Right ventricle myocardium inferior (tissue), 1 donor: ENCODE data around the gene INPP4A. TPM values are rescaled to one million over a fixed set of nuclear protein-coding genes. Genes with fewer than 3 reads are reported as not detected.
A peak's percentile ranks its signal among the peaks of the same experiment; 100 is the strongest.
"Not testable (repeated sequence)": the region's sequence is repeated elsewhere in the genome, so short reads cannot be mapped to it uniquely, and the experiment has no call there.

Source experiments
- ATAC-seq: fragments of 200-7000 bp; cut with Tn5 transposase; one replicate; pipeline ENCODE4 v1.9.1; 2020; ENCODE audit warnings: mild to moderate bottlenecking, moderate library complexity
- DNase-seq: peaks from one replicate; pipeline ENCODE4 v3.0.0; 2021; ENCODE audit errors: missing footprints
- intact Hi-C: fragments of 100-400 bp; cut with DNase I; formaldehyde crosslinking; loops from one replicate; pipeline ENCODE4 v1.11.0; 2022
- total RNA-seq: library from RNA; stranded (reverse); fragmentation: NEBNext Ultra II Directional; extraction: Animal tissue kit (Norgen Biotek cat#: 25700); gene quantifications from one replicate; pipeline ENCODE4 v1.2.1, GENCODE V29; 2021
- donor health status: DM: no; HTN: yes; CAD: no; lungs with severe emphysema.

INPP4A gene
- total RNA-seq, 1 donor from 2014 or later, result 14.7 TPM

DNA sequence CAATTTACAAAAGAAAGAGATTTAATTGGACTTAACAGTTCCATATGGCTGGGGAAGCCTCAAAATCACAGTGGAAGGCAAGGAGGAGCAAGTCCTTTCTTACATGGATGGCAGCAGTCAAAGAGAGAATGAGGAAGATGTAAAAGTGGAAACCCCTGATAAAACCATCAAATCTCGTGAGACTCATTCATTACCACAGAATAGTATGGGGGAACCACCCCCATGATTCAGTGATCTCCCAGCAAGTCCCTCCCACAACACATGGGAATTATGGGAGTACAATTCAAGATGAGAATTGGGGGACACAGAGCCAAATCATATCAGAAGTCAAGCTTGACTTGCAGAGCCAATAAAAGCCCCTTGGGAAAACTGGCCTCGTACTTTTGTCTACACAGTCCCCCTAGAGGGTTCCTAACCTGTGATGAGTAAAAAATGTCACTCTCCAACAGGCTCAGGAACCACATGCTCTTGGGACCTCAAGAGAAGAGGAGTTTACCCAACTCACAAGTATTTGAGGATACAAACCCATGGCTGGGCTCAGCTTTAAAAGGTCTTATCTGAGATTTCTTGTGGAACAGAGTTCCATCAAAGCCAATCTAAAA is 11.2 kb upstream of the INPP4A start:
- DNase-seq, result no peak
- ATAC-seq, result no peak
- intact Hi-C loops, result no loop called here

- intact Hi-C loops, result no loop called here
- DNase-seq (no peak), ATAC-seq (no peak)
These were observed 10.2 kb upstream of the INPP4A start for GRCh38 chr2:98434492-98434891.

DNA sequence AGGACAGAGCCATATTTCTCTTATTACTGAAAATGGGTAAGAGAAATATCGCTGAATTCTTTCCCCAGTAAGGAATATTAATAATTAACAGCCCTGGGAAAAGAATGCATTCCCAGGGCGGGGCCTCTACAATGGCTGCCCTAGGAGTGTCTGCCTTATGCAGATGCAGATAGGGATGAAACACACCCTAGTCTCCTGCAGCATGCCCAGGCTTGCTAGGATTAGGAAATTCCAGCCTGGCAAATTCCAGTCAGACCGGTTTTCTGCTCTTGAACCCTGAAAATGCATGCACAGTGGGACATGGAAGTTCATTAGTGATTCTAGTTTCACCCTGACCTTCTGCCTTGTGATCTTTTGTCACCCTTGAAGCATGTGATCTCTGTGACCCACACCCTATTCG is 9.0 kb upstream of the INPP4A start:
- intact Hi-C loops, DNase-seq, ATAC-seq: not testable (repeated sequence)

GRCh38 chr2:98436734-98437133 is 7.9 kb upstream of the INPP4A start:
- no peak for DNase-seq

DNA sequence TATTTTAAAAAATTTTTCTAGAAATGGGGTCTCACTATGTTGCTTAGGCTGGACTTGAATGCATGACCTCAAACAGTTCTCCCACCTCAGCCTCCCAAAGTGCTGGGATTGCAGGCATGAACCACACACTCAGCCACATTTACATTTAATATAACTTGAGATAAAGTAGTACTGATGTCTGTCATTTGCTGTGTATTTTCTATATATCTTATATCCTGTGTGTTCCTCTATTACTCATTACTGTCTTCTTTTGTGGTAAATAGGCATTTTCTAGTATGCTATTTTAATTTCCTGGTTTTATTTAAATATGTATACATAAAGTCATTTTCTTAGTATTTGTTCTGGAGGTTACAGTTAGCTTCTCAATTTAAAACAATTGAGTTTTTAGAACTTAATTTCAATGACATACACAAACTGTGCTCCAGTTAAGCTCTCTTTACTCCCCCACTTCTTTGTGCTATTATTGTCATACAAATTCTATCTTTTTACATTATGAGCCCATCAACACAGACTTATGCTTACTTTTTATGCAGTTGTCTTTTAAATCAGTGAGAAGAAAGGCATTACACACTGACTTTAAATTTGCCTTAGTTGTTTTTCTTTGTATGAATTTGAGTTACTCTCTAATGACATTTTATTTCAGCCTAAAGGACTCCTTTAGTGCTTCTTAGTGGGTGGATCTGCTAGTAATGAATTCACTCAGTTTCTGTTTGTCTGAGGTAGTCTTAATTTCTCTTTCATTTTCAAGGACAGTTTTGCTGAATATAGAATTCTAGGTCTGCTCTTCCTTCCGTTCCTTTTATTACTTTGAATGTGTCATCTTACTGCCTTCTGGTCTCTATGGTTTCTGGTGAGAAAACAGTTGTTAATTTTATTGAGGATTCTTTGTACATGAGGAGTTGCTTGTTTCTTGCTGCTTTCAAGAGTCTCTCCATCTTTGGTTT is 6.2 kb upstream of the INPP4A start:
- no peak for ATAC-seq
- intact Hi-C loops, result no loop called here

More at GRCh38 chr2:98436734-98437133, 7.9 kb upstream of the INPP4A start:
- intact Hi-C loops, result no loop called here
- peak; percentile 76 for ATAC-seq

GRCh38 chr2:98441706-98442450 is 2.8 kb upstream of the INPP4A start:
- no peak for ATAC-seq
- no peak for DNase-seq
- intact Hi-C loops, result loop anchor here (10.0 kb wide), 1 partner anchor 123 kb away; no protein-coding TSS in a partner anchor

More for the DNA sequence above, 6.2 kb upstream of the INPP4A start:
- no peak for DNase-seq

- intact Hi-C loops, result loop anchor here (10.0 kb wide), 1 partner anchor 122 kb away; no protein-coding TSS in a partner anchor
- DNase-seq (no peak), ATAC-seq (no peak)
These were observed 2.2 kb upstream of the INPP4A start for GRCh38 chr2:98442488-98442887.

GRCh38 chr2:98445177-98445682 is 572 bp downstream of the INPP4A start:
- DNase-seq (peak; percentile 66), ATAC-seq (peak; percentile 40)
- intact Hi-C loops, result loop anchor here (5.0 to 10.0 kb wide), 2 partner anchors 57 to 120 kb away; no protein-coding TSS in a partner anchor

DNA sequence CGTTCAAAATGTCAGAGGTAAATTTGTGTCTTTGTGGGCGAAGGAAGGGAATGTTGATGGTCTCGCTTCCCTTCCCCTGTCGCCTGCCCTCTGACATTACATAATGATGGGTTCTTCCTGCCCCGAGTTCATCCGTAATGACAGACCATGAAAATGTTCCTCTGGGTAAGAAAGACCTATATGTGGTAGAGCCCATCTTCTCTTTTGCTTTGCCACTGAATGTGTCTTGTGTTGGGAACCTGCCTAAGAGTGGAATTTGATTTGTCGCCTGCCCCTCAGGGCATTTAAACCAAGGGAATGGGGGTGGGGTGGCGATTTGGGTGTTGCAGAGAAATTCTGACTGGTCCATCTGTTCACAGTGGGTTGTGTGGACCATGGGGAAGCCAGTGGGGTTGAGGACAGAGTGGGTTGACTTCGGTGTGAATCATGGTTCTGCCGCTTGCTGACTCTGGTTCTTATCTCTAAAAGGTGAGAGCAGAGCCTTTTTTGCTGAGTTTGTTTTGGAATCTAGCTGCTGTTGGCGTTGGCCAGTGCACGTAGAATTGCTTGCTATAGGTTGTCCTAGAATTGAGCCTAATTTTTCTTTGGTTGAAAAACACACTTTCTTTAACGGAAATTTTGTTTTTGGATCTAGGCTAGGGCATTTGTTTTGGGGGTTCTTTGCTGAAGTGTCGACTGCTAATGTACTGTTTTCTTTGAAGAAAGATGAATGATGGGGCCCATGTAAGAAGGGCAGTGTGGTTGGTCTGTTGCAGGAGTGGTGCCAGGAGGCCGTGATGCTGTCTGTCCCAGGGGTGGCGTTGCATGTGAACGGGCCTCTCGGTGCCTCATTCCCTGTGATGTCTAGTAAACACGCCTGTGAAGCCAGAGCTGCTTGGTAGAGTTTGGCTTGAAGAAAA is 1.3 kb downstream of the INPP4A start:
- intact Hi-C loops, result loop anchor here (5.0 to 10.0 kb wide), 2 partner anchors 56 to 119 kb away; no protein-coding TSS in a partner anchor
- ATAC-seq, result no peak

GRCh38 chr2:98446850-98447249 is 2.2 kb downstream of the INPP4A start:
- ATAC-seq (no peak), DNase-seq (no peak)
- intact Hi-C loops, result loop anchor here (5.0 to 10.0 kb wide), 2 partner anchors 55 to 118 kb away; no protein-coding TSS in a partner anchor

More for the DNA sequence above, 1.3 kb downstream of the INPP4A start:
- no peak for DNase-seq

GRCh38 chr2:98448441-98449145 is 3.9 kb downstream of the INPP4A start:
- no peak for ATAC-seq
- DNase-seq, result no peak
- intact Hi-C loops, result loop anchor here (5.0 to 10.0 kb wide), 2 partner anchors 54 to 116 kb away; no protein-coding TSS in a partner anchor

DNA sequence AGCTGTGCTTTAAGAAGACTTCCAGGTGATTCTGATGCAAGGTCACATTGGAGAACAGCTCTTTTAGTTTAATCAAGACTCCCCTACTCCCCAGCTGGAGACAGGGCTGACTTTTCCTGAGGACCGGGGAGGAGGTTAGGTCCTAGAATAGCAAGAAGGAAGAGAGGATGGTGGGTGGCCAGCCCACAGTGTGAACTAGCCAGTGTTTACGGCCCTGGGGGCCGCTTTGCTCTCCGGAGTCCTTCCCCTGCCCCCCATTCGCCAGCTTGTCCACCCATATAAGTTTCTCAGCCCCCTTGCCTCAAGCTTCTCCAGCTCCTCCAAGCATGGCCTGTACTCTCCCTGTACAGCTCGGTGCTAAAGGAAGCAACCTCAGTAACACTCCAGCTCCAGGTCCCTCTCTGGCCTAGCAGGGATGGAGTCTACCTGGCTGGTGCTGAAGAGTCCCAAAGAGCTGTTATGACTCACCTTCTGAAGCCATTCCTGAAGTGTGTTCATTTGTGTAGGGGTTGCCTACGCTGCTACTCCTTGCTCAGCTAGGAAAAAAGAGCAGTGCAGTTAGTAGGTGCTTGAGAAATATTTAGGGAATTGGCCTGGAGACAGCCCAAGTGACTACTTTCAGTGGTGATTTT is 7.9 kb downstream of the INPP4A start:
- intact Hi-C loops, result no loop called here
- no peak for DNase-seq
- ATAC-seq, result no peak

- no peak for ATAC-seq
- DNase-seq, result no peak
- intact Hi-C loops, result no loop called here
These were observed 8.4 kb downstream of the INPP4A start for GRCh38 chr2:98453083-98453482.

DNA sequence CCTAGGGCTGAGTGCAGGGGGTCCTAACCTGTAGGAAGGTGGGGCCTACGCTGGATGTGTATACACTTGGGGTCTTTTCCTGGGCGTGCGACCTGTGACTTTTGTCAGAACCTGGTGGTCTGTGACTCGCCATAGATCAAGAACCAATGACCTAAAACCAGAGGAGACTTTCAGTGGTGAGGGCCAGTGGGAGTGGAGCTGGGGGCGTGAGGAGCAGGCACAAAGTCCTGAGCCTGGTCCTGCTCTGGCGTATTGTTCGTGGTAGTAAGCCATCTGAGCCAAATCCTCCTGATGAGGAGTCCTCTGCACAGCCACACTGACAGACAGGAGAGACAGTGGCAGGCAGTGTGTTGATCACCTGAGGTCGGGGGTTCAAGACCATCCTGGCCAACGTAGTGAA is 8.9 kb downstream of the INPP4A start:
- DNase-seq (no peak), ATAC-seq (no peak)
- intact Hi-C loops, result no loop called here

GRCh38 chr2:98454073-98454472 is 9.4 kb downstream of the INPP4A start:
- DNase-seq (no peak), ATAC-seq (no peak)
- intact Hi-C loops, result no loop called here

- intact Hi-C loops, result no loop called here
- ATAC-seq, result peak; percentile 47
- no peak for DNase-seq
These were observed 10.0 kb downstream of the INPP4A start for GRCh38 chr2:98454500-98455235.
